Measurements from ENCODE around the gene TNNI2.

The TNNI2 gene

GRCh38 chr11:1822648-1823375, 16.0 kb upstream of the TNNI2 start:
- DNase-seq, result no peak

DNA sequence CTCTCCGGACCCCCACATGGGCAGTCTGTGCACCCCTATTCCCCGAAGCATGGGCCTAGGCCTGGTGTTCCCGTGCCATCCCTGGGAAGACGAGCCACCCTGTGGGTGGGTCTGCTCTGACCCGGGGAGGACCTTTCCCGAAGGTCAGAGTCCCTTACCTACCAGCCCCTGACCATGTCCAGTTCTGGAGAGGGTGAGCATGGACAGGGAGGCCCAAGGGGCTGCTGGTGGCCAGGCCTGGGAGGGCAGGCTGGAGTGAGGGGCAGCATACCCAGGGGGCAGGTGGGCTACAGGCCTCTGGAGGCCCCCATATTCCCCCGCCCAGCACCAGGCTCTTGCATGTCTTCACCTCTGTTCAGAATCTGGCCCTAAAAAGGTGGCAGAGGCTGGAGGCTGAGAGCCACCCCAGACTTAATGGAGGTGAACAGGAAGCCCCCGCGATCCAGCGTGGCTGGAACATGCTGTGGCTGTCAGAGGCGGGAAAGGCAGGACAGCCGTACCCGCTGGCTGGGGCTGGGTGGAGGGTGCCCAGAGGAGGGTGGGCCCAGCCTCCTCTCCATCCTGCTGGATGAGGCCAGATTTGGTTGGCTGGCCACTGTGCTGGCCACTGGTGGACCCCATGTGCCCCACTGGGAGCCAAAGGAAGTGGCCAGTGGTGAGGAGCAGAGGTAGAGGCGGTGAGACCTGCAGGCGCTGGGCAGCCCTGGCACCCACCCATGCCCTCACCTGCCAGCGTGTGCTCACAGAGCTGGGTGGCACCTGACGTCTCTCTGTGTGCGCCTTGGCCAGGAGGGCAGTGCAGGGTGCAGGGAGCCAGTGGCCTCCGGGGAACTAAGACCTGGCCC, 15.2 kb upstream of the TNNI2 start:
- no peak for DNase-seq

DNA sequence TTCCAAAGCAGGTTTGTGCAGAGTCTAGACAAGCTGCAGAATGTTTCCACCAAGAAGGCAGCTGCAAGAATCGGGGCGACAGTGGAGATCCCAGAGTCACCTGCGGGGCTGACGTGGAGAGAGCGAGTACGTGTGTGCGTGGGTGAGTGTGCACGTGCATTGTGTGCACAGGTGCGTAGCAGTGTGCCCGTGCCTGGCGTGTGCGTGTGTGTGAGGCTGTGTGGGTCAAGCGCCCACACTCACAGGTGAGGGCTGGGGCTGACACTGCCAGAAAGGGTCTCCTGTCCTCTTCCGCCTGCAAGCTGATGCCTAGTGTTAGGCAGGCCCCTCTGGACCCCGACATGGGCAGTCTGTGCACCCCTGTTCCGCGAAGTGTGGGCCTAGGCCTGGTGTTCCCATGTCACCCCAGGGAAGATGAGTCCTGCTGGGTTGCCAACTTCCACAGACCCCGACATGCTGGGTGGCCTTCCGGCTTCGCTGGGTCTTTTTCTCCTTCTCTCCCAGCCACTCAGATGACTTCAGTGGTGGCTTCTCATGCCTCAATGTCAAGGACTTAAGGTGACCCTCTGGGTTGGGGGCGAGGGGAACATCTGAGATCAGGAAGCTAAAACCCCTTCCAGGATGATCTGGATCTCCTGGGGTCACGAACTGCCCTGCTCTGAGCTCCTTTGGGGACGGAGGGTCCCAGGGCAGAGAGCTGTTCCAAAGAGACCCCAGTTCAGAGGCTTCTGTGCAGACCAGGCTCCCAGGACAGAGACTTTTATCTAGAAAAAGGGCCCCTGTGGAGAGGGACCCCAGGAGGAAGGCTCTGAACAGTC, 14.4 kb upstream of the TNNI2 start:
- no peak for DNase-seq

DNA sequence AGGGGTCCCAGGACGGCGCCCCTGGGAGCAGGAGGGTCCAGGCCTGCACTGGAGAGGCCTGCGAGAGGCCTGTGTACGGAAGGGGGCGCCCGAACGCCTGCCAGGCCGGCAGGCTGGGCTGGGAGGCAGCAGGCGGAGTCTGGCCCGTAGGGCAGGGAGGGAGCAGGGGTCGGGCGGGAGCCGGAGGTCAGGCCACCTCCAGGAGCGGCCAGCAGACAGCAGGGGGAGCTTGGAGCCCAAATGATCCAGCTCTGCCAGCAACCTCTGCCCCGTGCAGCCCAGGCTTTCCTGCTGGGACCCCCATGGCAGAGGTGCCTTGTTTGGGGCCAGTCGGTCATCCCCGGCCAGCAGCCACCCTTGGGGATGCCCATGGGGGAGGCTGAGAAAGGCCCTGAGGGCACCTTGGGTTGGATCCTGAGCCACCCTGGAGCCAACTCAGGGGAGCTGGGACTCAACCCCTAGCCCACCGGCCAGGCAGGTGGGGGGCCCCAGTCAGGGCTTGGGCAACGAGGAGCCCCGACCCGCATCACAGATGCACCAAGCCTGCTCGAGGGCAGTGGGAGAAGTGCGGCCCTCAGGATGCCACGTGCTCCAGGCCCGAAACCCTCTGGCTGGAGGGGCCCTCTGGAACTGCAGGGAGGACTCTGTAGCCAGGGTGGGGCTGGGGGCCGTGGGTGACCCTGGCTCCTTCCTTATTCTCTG, 13.6 kb upstream of the TNNI2 start:
- no peak for DNase-seq

DNA sequence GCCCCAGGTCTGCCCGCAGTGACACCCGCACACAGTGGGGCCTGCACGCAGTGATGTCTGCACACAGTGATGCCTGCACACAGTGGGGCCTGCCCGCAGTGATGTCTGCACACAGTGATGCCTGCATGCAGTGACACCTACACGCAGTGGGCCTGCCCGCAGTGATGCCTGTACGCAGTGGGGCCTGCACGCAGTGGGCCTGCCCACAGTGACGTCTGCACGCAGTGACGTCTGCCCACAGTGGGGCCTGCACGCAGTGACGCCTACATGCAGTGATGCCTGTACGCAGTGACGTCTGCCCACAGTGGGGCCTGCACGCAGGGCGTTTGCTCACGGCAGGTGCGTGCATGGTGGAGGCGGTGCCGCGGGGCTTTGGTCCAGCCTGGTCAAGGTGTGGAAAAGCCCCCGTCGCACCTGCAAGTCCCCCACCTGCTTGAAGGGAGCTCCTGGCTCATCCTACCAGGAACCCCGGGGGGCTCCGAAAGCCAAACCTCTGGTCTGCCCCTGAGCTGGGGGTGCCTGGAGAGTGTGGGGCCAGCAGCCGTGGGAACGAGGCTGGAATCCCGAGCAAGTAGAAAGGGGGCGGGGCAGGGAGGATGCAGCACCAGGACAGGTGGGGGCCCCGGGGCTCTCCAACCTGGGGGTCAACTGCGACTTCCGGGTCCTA, 12.9 kb upstream of the TNNI2 start:
- DNase-seq, result no peak

DNA sequence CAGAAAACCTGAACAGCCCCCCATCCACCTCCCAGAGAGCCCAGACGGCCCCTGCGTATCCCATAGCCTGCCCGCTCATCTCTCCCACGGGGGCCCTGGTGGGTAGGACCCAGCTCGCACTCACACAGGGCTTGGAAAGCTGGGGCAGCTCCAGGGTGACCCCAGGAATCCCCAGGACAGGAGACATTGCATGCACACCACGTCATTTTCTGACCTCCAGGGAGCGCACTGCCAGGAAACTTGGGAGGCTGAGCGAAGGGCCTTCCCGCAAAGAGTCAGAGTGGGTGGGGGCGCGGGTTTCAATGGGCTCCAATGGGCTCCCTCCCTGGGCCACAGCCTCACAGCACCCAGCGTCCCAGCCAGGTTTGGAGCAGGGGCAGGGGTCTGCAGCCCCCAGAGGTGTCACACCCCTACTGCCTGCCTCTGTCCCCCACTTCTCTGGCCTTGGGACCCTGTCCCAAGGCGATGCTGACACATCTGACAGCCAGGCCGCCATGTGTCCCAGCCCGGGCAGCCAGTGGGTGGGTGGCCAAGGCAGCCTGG, 12.2 kb upstream of the TNNI2 start:
- DNase-seq, result no peak

GRCh38 chr11:1827095-1827813, 11.5 kb upstream of the TNNI2 start:
- DNase-seq, result no peak

GRCh38 chr11:1827931-1828330, 10.8 kb upstream of the TNNI2 start:
- no peak for DNase-seq

DNA sequence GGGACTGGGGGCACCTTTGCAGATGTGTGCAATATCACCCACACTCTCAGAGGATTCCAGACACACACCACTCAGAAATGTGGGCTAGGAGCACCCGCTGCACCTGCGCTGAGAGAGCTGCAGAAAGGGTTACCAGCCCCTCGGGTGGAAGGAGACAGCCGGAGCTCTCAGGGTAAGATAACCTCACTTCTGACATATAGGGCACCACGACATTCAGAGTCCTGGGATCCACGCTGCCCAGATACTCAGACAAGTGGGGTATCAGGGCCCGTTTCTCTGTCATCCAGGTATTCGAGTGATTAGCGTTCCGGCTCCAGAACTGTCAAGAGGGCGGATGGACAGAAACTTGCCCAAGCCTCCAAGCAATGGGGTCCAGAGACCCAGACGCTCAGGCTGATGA, 10.2 kb upstream of the TNNI2 start:
- no peak for DNase-seq

DNA sequence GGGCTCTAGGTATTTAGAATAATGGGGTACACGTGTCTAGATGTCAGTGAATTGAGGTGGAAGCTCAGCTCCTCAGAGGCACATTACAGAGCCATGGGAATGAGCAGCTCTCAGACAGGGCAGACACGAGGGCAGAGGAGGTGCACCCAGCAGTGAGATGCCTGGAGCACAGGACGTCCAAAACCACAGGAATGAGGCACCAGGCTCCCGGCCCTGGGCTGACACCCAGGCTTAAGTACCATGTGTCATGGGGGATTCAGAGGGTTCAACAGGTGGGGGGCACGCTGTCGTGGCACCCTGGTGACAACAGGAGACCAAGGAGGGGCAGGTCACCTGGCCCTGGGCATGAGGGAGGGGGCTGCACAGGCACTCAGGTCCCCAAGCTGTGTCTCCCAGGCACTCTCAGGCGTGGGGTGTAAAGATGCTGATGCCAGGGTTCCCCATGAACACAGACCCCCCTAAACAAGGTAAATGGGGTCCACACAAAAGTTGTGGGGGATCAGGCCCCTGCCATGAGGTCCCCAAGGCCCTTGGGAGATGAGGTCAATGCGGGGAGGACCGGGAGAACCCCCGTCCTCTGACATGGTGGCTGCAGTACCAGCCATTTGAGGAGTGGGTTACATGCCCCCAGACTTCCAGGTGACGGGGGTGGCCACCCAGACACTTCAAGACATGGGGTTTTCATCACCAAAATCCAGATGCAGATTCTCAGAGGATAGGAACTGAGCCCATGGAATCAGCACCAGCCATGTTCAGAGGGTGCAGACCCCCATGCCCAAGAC, 9.6 kb upstream of the TNNI2 start:
- no peak for DNase-seq

GRCh38 chr11:1830004-1830321, 8.8 kb upstream of the TNNI2 start:
- DNase-seq, result no peak

GRCh38 chr11:1830322-1831223, 8.2 kb upstream of the TNNI2 start:
- no peak for DNase-seq

GRCh38 chr11:1831338-1832210, 7.2 kb upstream of the TNNI2 start:
- DNase-seq, result no peak

DNA sequence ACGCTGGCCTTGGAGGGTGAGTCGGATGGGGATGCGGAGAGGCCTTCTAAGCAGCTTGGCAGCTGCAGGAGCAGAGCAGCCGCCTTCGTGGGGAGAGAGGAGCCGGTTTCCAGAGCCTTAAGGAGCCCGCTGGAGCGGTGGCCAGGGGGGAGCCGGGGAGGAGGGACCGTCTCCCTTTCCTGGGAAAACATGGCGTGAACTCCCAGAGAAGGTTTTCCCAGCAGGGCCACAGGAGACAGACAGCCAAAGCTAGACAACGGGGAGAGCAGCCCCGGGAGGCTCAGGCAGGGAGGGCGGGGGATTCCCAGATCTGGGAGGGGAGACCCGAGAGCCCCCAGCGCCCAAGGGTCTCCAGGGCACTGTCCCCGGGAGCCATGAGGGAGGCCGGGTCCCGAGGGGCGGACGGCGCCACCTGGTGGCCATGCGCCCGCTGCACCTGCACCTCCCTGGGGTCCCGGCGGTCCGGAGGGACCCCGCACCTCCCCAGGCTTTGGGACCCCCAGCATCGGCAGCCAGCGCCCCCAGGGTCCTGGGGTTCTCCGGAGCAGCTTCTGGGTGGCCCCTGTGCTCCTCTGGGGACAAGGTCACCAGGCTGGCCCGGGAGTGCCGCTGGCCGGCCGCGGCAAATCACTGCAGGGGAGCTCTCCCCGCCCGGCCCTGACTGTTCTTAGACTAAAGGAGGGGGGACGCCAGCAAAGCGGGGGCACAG, 6.4 kb upstream of the TNNI2 start:
- no peak for DNase-seq

DNA sequence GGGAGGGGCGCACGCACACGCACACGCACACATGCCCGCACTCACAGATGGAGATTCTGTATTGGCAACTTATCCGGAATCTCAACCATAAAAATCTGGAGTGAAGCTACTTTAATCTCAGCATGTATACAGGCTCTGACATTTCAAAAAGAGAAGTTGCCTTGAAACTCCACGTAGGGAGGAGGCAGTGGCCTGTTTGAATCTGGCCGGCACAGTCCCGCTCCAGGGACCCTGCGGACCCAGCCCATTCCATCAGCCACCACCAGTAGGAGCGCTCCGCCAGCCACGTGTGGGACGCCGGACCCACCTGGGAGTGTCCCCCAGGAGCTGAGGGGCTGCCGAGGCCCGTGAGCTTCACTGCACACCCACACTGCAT, 5.9 kb upstream of the TNNI2 start:
- no peak for DNase-seq

GRCh38 chr11:1834062-1834610, 4.6 kb upstream of the TNNI2 start:
- DNase-seq, result no peak

Data from NCI-H187 treated with DMSO at 0.1 percent for 48 hours (cell line).